Measurements from ENCODE around the gene GPC5.
"Not testable (repeated sequence)": the region's sequence is repeated elsewhere in the genome, so short reads cannot be mapped to it uniquely, and the experiment has no call there.

GPC5 gene

DNA sequence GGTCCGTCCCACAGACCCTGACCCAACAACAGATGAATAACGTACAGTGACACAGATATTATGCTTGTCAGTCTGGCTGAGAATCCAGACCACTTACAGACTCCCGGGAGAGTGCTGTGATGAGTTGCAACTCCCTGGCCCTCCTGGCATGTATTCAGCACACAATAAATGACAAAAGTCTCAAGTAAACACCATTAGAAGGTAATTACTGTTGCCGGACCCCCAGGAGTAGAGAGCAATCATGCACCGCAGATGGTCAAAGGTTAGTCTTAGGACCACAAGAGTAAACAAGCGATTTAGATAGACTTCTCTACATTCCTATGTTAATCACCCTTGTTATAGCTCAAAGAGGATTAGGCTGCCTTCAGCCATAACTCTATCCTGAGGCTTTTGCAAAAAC is 1101.8 kb downstream of the GPC5 start:
- no peak for DNase-seq

DNA sequence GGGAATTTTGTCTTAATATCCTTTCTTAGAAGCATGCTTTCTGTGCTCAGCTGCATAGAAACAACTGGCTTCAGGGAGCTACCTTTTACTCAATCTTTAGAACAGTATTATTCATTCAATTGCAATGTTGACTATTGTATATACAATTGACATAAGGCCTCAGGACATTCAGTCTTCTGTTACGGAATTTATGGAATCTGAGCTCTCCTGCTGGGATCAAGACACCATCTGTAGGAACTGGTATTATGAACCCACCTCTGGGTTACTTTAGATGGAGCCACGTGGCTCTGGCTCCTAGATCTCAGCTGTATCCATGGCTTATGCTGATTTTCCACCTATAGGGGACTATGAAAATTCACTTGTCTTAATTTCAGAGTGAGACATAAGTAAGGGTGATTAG is 1112.0 kb downstream of the GPC5 start:
- DNase-seq: no peak

DNA sequence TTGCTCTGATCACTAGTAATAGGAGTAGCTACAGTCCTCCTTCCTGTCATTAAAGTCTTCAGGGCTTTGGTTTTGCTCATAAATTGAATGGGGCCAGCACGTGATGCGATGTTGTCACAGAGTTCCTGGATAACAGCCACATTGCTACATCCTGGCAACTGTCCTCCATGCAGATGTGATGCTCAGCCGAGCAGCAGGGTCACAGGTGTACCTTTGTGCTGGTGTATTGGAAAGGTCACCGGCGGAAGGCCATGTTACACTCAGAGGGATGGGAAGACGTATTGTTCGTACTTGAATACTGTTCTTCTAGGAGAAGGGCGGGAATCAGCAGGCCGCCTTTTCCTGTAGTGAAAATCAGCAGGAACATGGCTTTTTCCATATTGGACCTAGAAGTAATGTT is 1114.4 kb downstream of the GPC5 start:
- DNase-seq: no peak

DNA sequence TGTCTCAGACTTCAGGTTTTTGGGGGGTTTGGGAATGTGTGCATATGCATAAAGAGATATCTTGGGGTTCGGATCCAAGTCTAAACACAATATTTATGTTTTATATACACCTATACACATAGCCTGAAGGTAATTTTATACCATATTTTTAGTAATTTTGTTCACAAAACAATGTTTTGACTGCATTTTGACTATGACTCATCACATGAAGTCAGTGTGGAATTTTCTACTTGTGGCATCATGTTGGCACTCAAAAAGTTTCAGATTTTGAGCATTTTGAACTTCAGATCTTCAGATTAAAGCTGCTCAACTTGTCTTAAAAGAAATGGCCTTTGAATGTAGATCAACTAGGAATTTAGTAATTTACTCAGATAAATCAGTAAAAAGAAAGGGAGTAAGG is 1115.3 kb downstream of the GPC5 start:
- no peak for DNase-seq

DNA sequence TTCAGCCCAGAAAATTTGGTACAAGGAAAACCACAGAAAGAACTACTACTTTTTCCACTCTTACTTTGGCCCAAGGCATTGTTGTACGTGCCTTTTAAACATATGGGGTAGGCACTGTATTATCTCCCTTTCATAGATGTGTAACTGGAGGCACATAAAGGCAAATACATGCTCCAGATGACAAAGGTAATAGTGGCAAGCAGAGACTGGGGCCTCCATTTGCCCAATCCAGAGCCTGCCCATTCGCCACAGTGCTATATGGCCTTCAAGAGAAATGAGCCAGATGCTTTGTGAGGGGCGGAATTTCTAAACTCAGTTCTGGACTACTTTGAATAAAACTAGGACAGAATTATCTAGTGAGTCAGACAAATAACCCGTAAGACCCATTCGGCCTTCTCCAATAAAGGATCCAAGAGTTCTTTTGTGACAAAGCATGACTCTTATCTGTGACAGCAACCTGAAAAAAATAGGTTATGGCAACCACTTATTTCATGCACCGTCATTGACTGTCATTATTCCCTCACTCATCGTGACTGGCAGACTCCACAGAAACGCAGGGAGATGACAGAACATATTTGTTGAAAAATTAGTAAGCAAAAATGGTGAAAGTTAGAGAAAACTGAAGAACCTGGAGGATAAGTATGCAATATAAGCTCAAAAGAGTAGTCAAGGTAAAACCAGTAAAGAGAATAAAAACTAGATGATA is 1116.2 kb downstream of the GPC5 start:
- no peak for DNase-seq

DNA sequence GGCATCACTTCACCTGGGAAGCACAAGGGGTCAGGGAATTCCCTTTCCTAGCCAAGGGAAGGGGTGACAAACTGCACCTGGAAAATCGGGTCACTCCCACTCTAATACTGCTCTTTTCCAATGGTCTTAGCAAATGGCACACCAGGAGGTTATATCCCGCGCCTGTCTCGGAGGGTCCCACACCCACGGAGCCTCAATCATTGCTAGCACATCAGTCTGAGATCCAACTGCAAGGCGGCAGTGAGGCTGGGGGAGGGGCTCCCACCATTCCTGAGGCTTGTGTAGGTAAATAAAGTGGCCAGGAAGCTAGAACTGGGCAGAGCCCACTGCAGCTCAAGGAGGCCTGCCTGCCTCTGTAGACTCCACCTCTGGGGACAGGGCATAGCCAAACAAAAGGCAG is 1118.5 kb downstream of the GPC5 start:
- DNase-seq: not testable (repeated sequence)

DNA sequence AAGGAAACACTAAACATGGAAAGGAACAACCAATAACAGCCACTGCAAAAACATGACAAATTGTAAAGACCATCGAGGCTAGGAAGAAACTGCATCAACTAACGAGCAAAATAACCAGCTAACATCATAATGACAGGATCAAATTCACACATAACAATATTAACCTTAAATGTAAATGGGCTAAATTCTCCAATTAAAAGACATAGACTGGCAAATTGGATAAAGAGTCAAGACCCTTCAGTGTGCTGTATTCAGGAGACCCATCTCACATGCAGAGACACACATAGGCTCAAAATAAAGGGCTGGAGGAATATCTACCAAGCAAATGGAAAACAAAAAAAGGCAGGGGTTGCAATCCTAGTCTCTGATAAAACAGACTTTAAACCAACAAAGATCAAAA is 1120.2 kb downstream of the GPC5 start:
- DNase-seq: not testable (repeated sequence)

DNA sequence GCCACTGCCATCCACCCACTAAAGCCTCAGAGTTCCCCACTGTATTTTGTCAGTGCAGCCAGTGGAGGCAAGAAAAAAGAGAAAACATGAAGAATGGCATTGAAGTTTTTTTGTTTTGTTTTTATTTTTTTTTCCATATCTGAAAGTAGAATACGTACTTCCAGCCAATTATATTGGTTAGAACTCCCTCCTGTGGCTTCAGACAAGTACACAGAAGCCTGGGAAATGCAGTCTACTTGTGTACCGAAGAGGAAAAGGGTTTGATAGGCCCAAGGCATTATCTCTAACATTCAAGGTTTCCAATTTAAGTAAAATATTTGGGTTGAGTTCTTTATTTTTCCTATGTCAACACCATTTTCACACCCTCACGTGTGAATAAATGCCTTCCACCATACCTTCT is 1131.9 kb downstream of the GPC5 start:
- no peak for DNase-seq

DNA sequence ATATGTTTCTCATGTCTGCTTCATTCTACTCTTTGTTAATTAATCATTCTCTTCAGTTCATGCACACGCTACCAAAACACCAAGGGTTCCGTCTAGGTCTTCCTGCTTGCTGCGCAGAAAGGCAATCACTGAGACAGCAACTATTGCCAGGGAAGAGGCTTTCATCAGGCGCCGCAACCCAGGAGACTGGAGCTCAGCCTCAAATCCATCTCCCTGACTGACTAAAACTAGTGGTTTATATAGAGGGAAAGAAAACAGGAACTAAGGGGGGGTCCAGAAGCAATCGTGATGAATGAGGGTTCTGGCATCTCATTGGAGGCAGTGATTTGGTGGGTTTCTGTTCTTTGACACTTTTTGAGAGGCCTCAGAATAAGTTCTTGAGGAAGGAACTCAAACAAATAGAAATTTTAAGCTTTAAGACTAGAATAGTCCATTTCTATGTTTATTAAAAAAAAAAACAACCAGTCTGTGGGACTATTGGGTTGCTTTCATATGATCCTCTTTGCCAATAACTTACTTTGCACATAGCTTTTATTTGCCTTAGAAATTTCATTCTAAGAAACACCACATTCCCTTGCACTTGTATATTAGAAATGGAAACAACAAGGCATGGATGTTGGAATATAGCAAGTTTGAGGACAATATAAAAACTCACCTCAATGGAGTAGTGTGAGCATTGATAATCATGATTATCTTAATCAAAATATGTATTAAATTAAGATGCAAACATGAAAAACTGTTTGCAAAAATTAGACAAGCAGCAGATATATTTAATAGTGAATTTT is 1137.0 kb downstream of the GPC5 start:
- DNase-seq: no peak

DNA sequence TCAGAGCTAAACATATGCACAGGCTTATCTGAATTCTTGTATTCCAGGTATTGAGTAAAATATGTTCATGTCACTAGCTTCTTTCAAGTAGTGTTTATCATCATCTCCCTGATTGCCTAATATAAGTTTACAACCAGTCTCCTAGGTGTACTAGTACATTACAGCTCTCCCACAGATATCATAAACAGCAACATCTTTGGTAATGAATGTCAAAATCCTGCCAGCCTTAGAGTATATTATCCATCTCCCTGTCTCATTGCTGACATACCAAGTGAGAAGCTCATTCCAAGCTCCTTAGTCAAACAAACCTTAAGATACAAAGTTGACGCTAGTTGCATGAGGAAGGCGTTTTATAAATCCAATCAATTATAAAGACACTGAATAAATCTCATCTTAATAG is 1139.0 kb downstream of the GPC5 start:
- no peak for DNase-seq

DNA sequence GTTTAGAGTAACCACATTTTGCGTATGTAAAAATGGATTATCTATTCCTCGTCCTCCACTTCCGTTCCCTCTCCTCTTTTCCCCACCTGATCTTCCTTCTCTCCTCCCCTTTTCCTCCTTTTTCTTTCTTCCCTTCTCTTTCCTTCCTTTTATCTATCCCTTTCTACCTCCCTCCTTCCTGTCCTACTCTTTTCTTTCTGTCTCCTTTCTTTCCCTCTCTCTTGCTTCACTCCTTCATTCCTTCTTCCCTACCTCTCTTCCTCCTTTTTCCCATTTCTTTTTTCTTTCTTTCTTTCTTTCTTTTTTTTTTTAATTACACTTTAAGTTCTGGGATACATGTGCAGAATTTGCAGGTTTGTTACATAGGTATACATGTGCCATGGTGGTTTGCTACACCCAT is 1139.7 kb downstream of the GPC5 start:
- no peak for DNase-seq

DNA sequence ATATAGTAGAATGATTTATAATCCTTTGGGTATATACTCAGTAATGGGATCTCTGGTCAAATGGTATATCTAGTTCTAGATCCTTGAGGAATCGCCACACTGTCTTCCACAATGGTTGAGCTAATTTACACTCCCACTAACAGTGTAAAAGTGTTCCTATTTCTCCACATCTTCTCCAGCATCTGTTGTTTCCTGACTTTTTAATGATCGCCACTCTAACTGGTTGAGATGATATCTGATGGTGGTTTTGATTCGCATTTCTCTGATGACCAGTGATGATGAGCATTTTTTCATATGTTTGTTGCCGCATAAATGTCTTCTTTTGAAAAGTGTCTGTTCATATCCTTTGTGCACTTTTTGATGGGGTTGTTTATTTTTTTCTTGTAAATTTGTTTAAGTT is 1140.7 kb downstream of the GPC5 start:
- not testable (repeated sequence) for DNase-seq

DNA sequence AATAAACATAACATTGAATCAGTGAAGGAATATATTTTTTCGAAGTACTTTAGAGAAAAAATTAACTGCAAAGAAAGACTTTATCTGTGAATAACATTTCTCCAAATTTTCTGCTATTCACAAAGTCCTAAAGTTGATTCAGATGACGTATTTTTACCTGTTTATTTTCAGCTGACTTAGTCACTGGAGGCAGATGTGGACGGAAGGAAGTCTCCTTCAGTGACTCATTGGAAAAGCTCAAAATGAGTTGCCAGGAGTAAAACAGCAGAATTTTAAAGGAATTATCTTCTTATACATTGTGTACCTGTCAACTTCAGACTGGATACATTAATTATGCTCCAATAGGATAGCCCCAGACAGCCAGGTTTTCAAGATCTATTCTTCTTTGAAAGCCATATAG is 1148.8 kb downstream of the GPC5 start:
- DNase-seq: no peak

DNA sequence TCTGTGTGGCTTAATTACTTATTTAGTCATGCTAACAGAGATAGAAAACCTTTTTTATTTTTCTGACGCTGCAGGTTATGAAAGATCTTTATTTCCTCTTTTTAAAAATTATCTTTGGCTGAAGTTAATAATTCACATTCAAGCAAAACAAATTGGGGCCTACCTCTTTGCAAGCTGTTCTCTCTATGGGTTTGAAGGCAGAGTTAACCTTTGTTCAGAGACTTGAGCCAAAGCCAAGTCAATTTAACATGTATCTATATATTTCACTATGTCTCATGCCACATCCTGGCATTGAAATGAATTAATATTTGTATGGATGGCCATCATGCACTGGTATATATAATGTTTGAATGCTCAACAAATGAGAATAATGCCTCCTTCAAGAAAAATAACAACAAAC is 1150.9 kb downstream of the GPC5 start:
- no peak for DNase-seq

DNA sequence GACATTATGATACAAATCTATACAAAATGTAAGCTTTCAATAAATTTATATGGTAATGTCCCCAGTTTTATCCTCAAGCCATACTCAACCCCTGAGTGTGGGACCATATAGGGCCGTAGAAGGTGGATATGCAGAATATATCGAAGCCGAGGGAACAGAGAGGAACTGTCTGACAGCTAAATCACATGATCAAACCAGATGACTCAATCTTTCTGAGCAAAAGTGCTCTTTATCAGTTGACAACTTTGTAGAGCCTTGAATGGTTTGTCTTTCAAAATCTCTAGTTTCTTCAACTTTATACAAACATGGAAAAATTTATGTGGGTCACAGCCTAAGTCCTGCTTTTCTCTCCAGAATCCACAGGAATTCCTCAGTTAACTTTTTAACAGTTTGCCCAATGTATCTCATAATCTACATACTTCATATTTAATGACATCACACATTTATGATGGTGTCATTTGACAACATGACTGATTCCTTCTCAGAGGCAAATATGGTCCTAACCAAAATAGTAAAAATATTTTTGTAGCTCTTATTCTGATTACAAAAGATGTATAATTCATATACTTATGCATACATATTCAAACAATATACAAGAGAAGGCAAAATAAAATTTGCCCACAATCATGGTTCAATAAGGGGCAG is 1155.2 kb downstream of the GPC5 start:
- DNase-seq: no peak

DNA sequence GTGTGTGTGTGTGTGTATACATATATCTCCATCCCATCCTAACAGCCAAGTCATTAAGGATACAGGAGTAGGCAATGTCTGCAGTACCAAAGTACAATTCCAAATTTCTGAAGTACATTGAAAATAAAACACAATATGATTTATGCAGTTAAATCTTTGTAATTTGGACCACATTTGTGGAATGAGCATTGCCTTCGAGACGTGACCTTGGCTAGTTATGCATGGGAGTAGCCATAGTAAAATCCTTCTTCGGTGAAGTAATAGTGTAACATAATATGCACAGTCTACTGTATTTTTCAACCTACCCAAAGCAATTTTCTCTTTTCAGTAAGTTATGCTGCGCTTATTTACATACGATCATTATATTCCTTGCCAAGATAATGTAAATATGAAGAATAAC is 1162.5 kb downstream of the GPC5 start:
- DNase-seq: no peak

DNA sequence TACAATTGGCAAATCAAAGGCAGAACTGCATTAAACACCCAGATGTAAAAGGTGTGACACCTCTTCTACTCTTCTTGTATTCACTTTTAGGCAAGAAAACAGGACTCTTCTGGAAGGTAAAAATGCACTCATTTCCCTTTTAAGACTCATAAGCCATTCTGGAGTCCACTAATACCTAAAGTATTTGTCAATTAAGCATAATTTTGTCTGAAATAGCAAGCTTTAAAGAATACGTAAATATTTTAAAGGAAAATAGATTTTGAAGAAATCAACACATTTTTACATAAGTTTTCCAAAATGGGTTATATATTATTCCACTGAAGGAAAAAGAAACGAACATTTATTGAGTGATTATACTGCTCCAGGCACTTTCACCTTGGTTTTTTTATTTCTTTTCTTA is 1166.5 kb downstream of the GPC5 start:
- no peak for DNase-seq

DNA sequence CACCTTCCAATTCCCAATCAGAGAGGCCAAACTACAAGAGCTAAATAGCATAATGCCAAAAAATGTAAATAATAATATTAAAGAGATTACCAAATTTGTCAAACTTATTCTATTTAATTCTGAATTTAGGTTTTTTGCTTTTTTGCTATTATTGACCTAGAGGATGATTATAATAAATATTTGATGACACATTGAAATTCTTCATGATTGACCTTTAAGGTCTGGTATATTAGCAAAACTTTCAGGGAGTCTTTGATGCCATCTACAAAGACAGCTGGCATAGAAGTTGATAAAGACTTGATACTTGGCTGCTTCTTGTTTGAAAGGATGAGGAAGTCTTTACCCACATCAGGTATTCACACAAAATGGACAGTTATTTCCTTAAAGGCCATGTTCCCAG is 1168.3 kb downstream of the GPC5 start:
- DNase-seq: no peak

DNA sequence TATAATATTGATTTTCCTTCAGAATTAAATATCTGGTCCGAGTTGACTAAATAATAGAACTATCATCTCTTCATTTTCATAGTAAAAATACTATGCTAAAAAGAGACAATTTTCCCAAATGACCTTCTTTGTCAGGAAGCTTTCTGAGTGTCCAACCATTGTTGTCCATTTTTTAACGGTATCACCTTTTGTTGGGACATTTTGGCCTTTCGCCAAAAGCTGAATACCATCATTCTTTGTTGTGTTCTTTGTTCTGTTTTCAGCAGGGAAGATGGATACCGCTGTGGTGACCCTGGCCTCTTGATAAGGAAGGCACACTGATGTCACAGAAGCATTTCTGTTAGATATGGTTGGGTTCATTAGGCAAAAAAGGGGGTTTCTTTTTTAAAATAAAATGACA is 1173.8 kb downstream of the GPC5 start:
- no peak for DNase-seq

DNA sequence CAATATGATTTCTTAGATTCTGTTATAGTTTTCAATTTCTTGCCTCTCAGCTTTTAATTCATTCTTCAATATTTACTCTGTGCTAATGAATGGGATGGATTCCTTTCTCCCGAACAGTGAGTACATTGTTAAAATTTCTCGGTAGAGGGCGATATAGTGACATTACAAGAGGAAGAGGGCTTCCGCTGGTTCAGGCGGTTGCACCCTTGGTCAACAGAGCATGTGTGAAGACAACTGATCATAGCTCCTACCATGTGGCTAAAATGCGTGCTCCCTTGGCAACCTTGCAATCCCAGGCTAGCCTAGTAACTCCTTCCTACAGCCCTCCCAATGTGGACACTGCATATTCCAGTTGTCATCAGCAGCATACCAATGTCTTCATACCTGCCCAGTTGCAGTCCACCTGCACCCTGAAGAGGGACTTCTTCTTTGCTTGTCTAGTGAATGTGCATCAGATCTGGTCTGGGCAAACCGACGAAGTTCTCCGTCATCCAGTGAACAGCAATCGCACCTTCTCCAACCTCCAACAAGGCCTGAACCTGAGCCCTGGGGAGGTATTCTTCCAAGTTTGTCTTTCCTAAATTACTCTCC is 1175.1 kb downstream of the GPC5 start:
- no peak for DNase-seq

DNA sequence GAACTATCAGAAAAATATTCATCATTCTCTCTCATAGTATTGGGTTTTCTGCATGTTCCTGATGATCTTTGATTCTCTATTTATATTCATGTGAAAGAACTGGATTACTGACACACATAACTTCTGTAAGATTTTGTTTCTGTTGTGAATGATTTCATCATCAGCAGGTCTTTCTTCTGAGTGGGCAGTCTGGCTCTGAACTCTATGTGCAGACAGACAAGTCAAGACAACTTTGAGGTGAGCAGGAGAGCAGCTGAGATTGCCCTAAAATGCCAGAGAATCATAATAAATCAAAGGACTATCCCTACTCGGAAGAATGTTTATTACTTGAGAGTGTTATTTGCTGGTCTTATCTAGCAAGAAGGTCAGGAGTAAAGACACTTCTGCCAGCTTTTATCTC is 1176.1 kb downstream of the GPC5 start:
- DNase-seq: no peak

DNA sequence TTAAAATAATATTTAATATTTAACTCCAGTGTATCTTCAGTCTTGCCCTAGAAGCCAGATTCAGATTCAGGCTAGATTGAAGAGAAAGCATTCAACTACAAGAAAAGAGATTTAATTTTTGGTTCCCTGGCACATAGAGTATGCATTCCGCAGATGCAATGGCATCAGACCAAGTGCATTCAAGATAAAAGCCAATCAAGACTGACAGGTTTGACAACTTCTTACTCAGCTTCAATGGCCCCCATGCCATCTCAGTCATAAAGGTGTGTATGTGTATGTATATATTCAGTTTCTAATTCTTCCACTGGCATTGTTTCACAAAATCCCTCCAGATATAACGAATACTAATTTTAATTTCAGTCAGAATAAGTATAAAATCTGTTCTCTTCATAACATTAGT is 1177.4 kb downstream of the GPC5 start:
- DNase-seq: no peak

DNA sequence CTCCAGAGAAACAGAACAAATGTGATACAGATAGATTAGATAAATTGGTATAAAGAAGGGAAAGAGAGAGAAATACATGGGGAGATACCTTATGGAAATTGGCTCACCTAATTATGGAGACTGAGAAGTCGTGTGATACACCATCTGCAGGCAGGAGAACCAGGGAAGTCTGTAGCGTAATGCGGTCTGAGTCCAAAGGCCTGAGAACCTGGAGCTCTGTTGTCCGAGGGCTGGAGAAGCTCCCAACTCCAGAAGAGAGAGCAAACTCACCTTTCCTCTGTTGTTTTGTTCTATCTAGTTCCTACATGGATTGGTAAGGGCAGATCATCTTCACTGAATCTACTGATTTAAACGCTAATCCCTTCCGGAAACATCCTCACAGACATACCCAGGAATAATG is 1179.9 kb downstream of the GPC5 start:
- no peak for DNase-seq

DNA sequence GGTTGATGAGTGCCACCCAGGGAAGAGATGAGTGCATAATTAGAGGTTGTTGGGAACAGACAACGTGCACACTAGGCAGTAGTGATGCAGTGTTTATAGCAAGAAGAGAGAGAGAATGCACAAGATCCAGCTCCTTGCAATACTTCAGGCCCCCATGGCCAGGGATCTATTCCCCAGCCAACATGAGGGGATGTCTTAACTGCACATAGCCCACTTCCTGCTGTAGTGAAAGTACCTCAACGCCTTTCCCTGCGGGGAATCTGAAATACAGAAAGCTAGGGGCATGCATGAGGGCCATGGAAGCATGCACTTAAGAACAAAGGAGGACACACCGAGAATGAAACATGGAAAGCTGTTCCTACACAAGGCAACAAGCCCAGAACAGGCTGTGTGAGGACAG is 1191.5 kb downstream of the GPC5 start:
- DNase-seq: no peak

Data from CD4-positive, alpha-beta T cell treated with Interleukin-6 for 4 hours (primary cell).